Measurements from ENCODE around the gene LGR6.

- no peak for TF ChIP-seq CTCF (conservative IDR thresholded peaks at IDR 0.05; ENCODE audit: low read length)
- TF ChIP-seq EZH2phosphoT487 (IDR thresholded peaks at IDR 0.05; ENCODE audit: borderline replicate concordance) = no peak
Measured at GRCh38 chr1:202252271-202252670, 58.7 kb downstream of the LGR6 start.

Measured in Loucy (cell line).